HuH-7.5 (cell line): ENCODE measurements around the gene MRPL46.
A peak's percentile ranks its signal among the peaks of the same experiment; 100 is the strongest.

ENCODE experiments used
- DNase-seq: peaks from one replicate; pipeline ENCODE4 v3.0.0; 2011; ENCODE audit warnings: low spot score

The MRPL46 gene

GRCh38 chr15:88467073-88467934, at the start of gene MRPL46, which contains the start of gene MRPS11:
Gene MRPL46, minus strand, starts transcription at chr15:88467388. Its CDS starts 11 bp downstream, at chr15:88467377.
Gene MRPS11, plus strand, starts transcription at chr15:88467708. Its CDS starts 10 bp downstream, at chr15:88467718.
- peak; percentile 78 for DNase-seq

GRCh38 chr15:88513195-88513594, 46.0 kb upstream of the MRPL46 start:
- DNase-seq = no peak

GRCh38 chr15:88512601-88513000, 45.4 kb upstream of the MRPL46 start:
- no peak for DNase-seq

- DNase-seq = no peak
Measured at GRCh38 chr15:88512078-88512477, 44.9 kb upstream of the MRPL46 start.

- no peak for DNase-seq
Measured at GRCh38 chr15:88511161-88511560, 44.0 kb upstream of the MRPL46 start.

- DNase-seq = no peak
Measured at GRCh38 chr15:88509964-88510363, 42.8 kb upstream of the MRPL46 start.

- no peak for DNase-seq
Measured at GRCh38 chr15:88509321-88509720, 42.1 kb upstream of the MRPL46 start.

GRCh38 chr15:88506628-88507027, 39.4 kb upstream of the MRPL46 start:
- DNase-seq = no peak

GRCh38 chr15:88505721-88506120, 38.5 kb upstream of the MRPL46 start:
- no peak for DNase-seq

GRCh38 chr15:88504445-88504844, 37.3 kb upstream of the MRPL46 start:
- no peak for DNase-seq

- no peak for DNase-seq
Measured at GRCh38 chr15:88498996-88499395, 31.8 kb upstream of the MRPL46 start.

GRCh38 chr15:88497109-88497765, 30.0 kb upstream of the MRPL46 start:
- DNase-seq = no peak

- DNase-seq = no peak
Measured at GRCh38 chr15:88493844-88494243, 26.7 kb upstream of the MRPL46 start.

GRCh38 chr15:88491158-88491557, 24.0 kb upstream of the MRPL46 start:
- no peak for DNase-seq

- DNase-seq = no peak
Measured at GRCh38 chr15:88490036-88490435, 22.8 kb upstream of the MRPL46 start.

GRCh38 chr15:88489321-88489720, 22.1 kb upstream of the MRPL46 start:
- no peak for DNase-seq

GRCh38 chr15:88487796-88488523, 20.8 kb upstream of the MRPL46 start:
- DNase-seq = no peak

- DNase-seq = no peak
Measured at GRCh38 chr15:88487178-88487795, 20.1 kb upstream of the MRPL46 start.

- DNase-seq = no peak
Measured at GRCh38 chr15:88484682-88485331, 17.6 kb upstream of the MRPL46 start.

GRCh38 chr15:88482263-88482662, 15.1 kb upstream of the MRPL46 start:
- DNase-seq = no peak

- DNase-seq = no peak
Measured at GRCh38 chr15:88480981-88481380, 13.8 kb upstream of the MRPL46 start.

- no peak for DNase-seq
Measured at GRCh38 chr15:88479169-88479568, 12.0 kb upstream of the MRPL46 start.
